Activated naive CD4-positive, alpha-beta T cell treated with anti-CD3 and anti-CD28 coated beads, Interleukin-2, amount 10 ng/mL, durations not matched to agents 7 days and 5 days (primary cell): Measurements from ENCODE around the gene ZNF414.

Experiments
- CTCF ChIA-PET: fragments of 350-600 bp; sonication (Branson Sonifier 250); formaldehyde crosslinking; loops from one replicate; lab custom pipeline; 2021; ENCODE audit warnings: antibody characterized with exemption; lab: Charles Lee
- DNase-seq: peaks from one replicate; pipeline ENCODE4 v3.0.0-alpha.2; 2020
- H3K27ac Mint-ChIP-seq: one replicate; pipeline ENCODE4 v1.8.0; 2021; ENCODE audit warnings: mild to moderate bottlenecking, moderate library complexity, mixed read lengths
- H3K27me3 Mint-ChIP-seq: one replicate; pipeline ENCODE4 v1.8.0; 2021; ENCODE audit warnings: mild to moderate bottlenecking, mixed read lengths
- H3K36me3 Mint-ChIP-seq: one replicate; pipeline ENCODE4 v1.8.0; 2021; ENCODE audit warnings: mixed read lengths
- H3K4me1 Mint-ChIP-seq: one replicate; pipeline ENCODE4 v1.8.0; 2021; ENCODE audit warnings: mixed read lengths
- H3K4me3 Mint-ChIP-seq: one replicate; pipeline ENCODE4 v1.8.0; 2021; ENCODE audit warnings: mild to moderate bottlenecking, moderate library complexity, mixed read lengths
- H3K9me3 Mint-ChIP-seq: one replicate; pipeline ENCODE4 v1.8.0; 2021; ENCODE audit warnings: mixed read lengths

ZNF414 gene

DNA sequence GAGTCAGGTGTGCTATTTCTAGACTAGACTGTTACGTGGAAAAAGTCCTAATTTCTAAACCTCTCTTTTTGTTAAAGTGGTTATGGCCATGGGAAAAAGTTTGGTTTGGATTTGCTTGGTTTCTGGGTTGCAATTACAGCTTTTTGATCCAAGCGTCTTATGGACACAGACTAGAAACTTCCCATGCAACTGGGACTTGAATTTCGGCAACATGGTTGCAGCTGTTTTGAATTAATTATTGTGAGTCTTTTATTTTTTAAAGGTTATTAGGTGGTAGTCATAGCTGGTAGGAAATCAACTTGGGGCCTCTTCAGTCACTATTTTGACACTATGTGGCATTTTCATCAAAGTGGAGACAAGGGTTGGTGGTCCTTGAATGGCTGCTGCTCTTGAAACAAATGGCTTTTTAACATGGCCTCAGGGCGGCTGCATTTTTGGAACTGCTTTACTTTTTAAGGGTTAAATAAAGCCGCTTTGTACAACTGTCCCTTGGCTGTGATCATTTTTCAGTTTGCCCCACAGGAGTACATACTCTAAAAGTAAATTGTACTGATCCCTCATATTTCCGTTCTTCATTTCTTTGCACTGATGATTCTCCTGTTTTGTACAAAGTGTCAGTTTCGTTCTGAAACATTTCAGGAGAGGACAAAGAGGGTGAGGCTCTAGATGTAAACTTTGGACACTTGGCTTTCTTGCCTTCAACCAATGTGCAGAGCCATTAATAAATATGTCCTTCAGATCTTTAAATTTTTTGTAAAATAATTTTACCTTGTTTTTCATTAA lies 53.3 kb downstream of the ZNF414 start:
- Mint-ChIP-seq H3K27me3 (no peaks in the 10 kb centered on the region), H3K4me3 (no peak overlapping the region), H3K4me1 (peaks cover 20% of the 10 kb centered on the region), H3K27ac (no peak overlapping the region), H3K36me3 (peaks cover 52% of the 10 kb centered on the region), H3K9me3 (no peaks in the 10 kb centered on the region)
- no peak for DNase-seq
- CTCF ChIA-PET = no interaction called here
